ENCODE data around the gene C9orf85. TPM values are rescaled to one million over a fixed set of nuclear protein-coding genes. Genes with fewer than 3 reads are reported as not detected.
"Not testable (repeated sequence)": the region's sequence is repeated elsewhere in the genome, so short reads cannot be mapped to it uniquely, and the experiment has no call there.

Gene C9orf85
- total RNA-seq, 2 experiments from 2014 or later: 5.6 to 14.2 TPM

- ChIA-PET CTCF (ENCODE audit: unreplicated experiment) (no interaction called here), POLR2A (no interaction called here)
- DNase-seq (ENCODE audit: low spot score): no peak
- Histone ChIP-seq H3K9me2 (ENCODE audit: insufficient read depth, low read length) (no peaks in the 10 kb centered on the region), H3K79me2 (ENCODE audit: insufficient read depth, low read depth, low read length) (no peaks in the 10 kb centered on the region), H4K20me1 (ENCODE audit: insufficient read depth, low read length) (no peaks in the 10 kb centered on the region), H3K36me3 (ENCODE audit: insufficient read depth, low read length) (peaks cover 4% of the 10 kb centered on the region; the same call in 1 of the 2 replicates), H3K4me3 (ENCODE audit: low read depth, low read length, poor library complexity, severe bottlenecking) (no peak overlapping the region), H3K9me3 (ENCODE audit: low read length) (peaks cover 4% of the 10 kb centered on the region; the same call in 1 of the 2 replicates), H2AFZ (ENCODE audit: low read length) (no peak overlapping the region), H3K27ac (ENCODE audit: low read depth, low read length, poor library complexity, severe bottlenecking) (no peak overlapping the region), H3K4me2 (ENCODE audit: low read length) (no peak overlapping the region), H3K4me1 (ENCODE audit: insufficient read depth, low read length, poor library complexity, severe bottlenecking) (no peaks in the 10 kb centered on the region)
- intact Hi-C loops (cut with micrococcal nuclease; ENCODE audit: unreplicated experiment): no loop called here
- TF ChIP-seq CTCF (conservative IDR thresholded peaks at IDR 0.05; ENCODE audit: low read length) (no peak), EZH2phosphoT487 (IDR thresholded peaks at IDR 0.05; ENCODE audit: borderline replicate concordance, low read depth, low read length) (no peak)
- no TSS peak for BruUV-seq (replicated peaks)
Measured at GRCh38 chr9:71962328-71962727, 50.9 kb downstream of the C9orf85 start.

- H4K20me1 ChIP-seq (ENCODE audit: insufficient read depth, low read length); H3K4me1 ChIP-seq (ENCODE audit: insufficient read depth, low read length, poor library complexity, severe bottlenecking); CTCF ChIA-PET (ENCODE audit: unreplicated experiment); intact Hi-C loops (cut with micrococcal nuclease; ENCODE audit: unreplicated experiment); H3K4me3 ChIP-seq (ENCODE audit: low read depth, low read length, poor library complexity, severe bottlenecking); DNase-seq (ENCODE audit: low spot score); H3K9me2 ChIP-seq (ENCODE audit: insufficient read depth, low read length); H2AFZ ChIP-seq (ENCODE audit: low read length); H3K4me2 ChIP-seq (ENCODE audit: low read length); BruUV-seq (replicated peaks); H3K36me3 ChIP-seq (ENCODE audit: insufficient read depth, low read length); H3K79me2 ChIP-seq (ENCODE audit: insufficient read depth, low read depth, low read length); H3K27ac ChIP-seq (ENCODE audit: low read depth, low read length, poor library complexity, severe bottlenecking): not testable (repeated sequence)
- H3K9me3 ChIP-seq (ENCODE audit: low read length): peaks cover 15% of the 10 kb centered on the region; the same call in 1 of the 2 replicates
- POLR2A ChIA-PET: interaction anchor here (1.1 kb wide), 1 partner anchor 18 kb away, joined by 3 read pairs; no protein-coding TSS in a partner anchor
Measured at GRCh38 chr9:71963471-71963996, 52.1 kb downstream of the C9orf85 start.

GRCh38 chr9:71965403-71965802 is 54.0 kb downstream of the C9orf85 start:
- no peak overlapping the region for H2AFZ ChIP-seq (ENCODE audit: low read length)
- H3K36me3 ChIP-seq (ENCODE audit: insufficient read depth, low read length): peaks cover 4% of the 10 kb centered on the region; the same call in 1 of the 2 replicates
- H3K79me2 ChIP-seq (ENCODE audit: insufficient read depth, low read depth, low read length): no peaks in the 10 kb centered on the region
- no peak overlapping the region for H3K4me3 ChIP-seq (ENCODE audit: low read depth, low read length, poor library complexity, severe bottlenecking)
- H4K20me1 ChIP-seq (ENCODE audit: insufficient read depth, low read length): no peaks in the 10 kb centered on the region
- no peak overlapping the region for H3K4me2 ChIP-seq (ENCODE audit: low read length)
- ChIA-PET POLR2A (interaction anchor here (1.0 kb wide), 1 partner anchor 65 kb away, joined by 3 read pairs; no protein-coding TSS in a partner anchor), CTCF (ENCODE audit: unreplicated experiment) (no interaction called here)
- TF ChIP-seq EZH2phosphoT487 (IDR thresholded peaks at IDR 0.05; ENCODE audit: borderline replicate concordance, low read depth, low read length): no peak
- BruUV-seq (replicated peaks): no TSS peak
- H3K9me3 ChIP-seq (ENCODE audit: low read length): peaks cover 19% of the 10 kb centered on the region; the same call in 1 of the 2 replicates
- H3K27ac ChIP-seq (ENCODE audit: low read depth, low read length, poor library complexity, severe bottlenecking): no peak overlapping the region
- DNase-seq (ENCODE audit: low spot score): no peak
- intact Hi-C loops (cut with micrococcal nuclease; ENCODE audit: unreplicated experiment): no loop called here
- no peaks in the 10 kb centered on the region for H3K4me1 ChIP-seq (ENCODE audit: insufficient read depth, low read length, poor library complexity, severe bottlenecking)
- no peaks in the 10 kb centered on the region for H3K9me2 ChIP-seq (ENCODE audit: insufficient read depth, low read length)

Measured in OCI-LY7 (cell line).